ENCODE results near the gene FADS1. TPM values are rescaled to one million over a fixed set of nuclear protein-coding genes. Genes with fewer than 3 reads are reported as not detected.
A peak's percentile ranks its signal among the peaks of the same experiment; 100 is the strongest.

FADS1 gene
- total and polyA plus RNA-seq, 2 donors (not counting 3 experiments of a cell fraction or from before 2014, with no cell fraction given) = 110 to 121 TPM

DNA sequence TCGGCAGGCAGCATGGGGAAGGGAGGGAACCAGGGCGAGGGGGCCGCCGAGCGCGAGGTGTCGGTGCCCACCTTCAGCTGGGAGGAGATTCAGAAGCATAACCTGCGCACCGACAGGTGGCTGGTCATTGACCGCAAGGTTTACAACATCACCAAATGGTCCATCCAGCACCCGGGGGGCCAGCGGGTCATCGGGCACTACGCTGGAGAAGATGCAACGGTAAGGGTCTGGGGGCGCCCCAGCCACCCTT lies 11.5 kb upstream of the FADS1 start:
- intact Hi-C loops (cut with micrococcal nuclease) (no loop called here), dilution Hi-C loops (cut with MboI; ENCODE audit: extremely low pct_ligation_motif_present, low sequenced_read_pairs) (no loop called here)
- no peaks in the 10 kb centered on the region for H3K9me1 ChIP-seq (replicated peaks; ENCODE audit: control insufficient read depth, extremely low read depth, insufficient read depth, low read length)
- peak overlapping the region; percentile 86 for H3K27ac ChIP-seq (ENCODE audit: insufficient read depth, low read depth, low read length)
- H2AFZ ChIP-seq (ENCODE audit: low read depth, low read length) = no peak overlapping the region
- H3K36me3 ChIP-seq (ENCODE audit: control insufficient read depth in 2 of 2, extremely low read depth in 1 of 2, insufficient read depth in 2 of 2, low read length in 2 of 2) = no peaks in the 10 kb centered on the region
- H3K9ac ChIP-seq (replicated peaks; ENCODE audit: extremely low read depth, insufficient read depth, low read length) = peak overlapping the region; percentile 43
- DNase-seq (ENCODE audit: low read depth, low spot score) = no peak
- H3K9me3 ChIP-seq (replicated peaks; ENCODE audit: control insufficient read depth, insufficient read depth, low read length) = no peaks in the 10 kb centered on the region
- H3K79me2 ChIP-seq (ENCODE audit: control insufficient read depth, insufficient read depth, low read length) = peaks cover 53% of the 10 kb centered on the region
- peak overlapping the region; percentile 77 for H3K4me2 ChIP-seq (ENCODE audit: insufficient read depth, low read length)
- ChIA-PET POLR2A (interaction anchor here (1.8 to 4.3 kb wide), 2 partner anchors 12 to 31 kb away, joined by 4 to 36 read pairs; partner anchors contain the start of gene FADS1), CTCF (interaction anchor here (1.0 to 3.6 kb wide), 10 partner anchors 8 to 280 kb away, joined by 3 to 50 read pairs (median 4); partner anchors contain the start of genes FADS1, FEN1 and TMEM258)
- H3K4me3 ChIP-seq (replicated peaks in 1 of 3; ENCODE audit: insufficient read depth in 1 of 3, low read depth in 1 of 3, low read length in 3 of 3) = peak overlapping the region; percentile 69 to 93 (median 76)
- H3K4me1 ChIP-seq (ENCODE audit: control insufficient read depth, extremely low read depth, insufficient read depth, low read length) = peaks cover 45% of the 10 kb centered on the region
- FAIRE-seq = peak; percentile 24
- BruUV-seq (replicated peaks) = no TSS peak
- peaks cover 4% of the 10 kb centered on the region for H4K20me1 ChIP-seq (replicated peaks; ENCODE audit: control insufficient read depth, extremely low read depth, insufficient read depth, low read length)
- no peaks in the 10 kb centered on the region for H3K27me3 ChIP-seq (ENCODE audit: control insufficient read depth in 2 of 2, insufficient read depth in 2 of 2, low read length in 2 of 2)
- peak; percentile 87 for TF ChIP-seq POLR2A (IDR thresholded peaks at IDR 0.05; ENCODE audit: low read depth, low read length)
- no peak for TF ChIP-seq POLR2AphosphoS5 (IDR thresholded peaks at IDR 0.05; ENCODE audit: insufficient read depth, low read depth, low read length)
- TF ChIP-seq GATA2 (IDR thresholded peaks at IDR 0.05; ENCODE audit: insufficient read depth, insufficient read length, low read depth, low read length) = no peak
- no peak for TF ChIP-seq FOS (IDR thresholded peaks at IDR 0.05; ENCODE audit: borderline replicate concordance, insufficient read depth, low read length)

DNA sequence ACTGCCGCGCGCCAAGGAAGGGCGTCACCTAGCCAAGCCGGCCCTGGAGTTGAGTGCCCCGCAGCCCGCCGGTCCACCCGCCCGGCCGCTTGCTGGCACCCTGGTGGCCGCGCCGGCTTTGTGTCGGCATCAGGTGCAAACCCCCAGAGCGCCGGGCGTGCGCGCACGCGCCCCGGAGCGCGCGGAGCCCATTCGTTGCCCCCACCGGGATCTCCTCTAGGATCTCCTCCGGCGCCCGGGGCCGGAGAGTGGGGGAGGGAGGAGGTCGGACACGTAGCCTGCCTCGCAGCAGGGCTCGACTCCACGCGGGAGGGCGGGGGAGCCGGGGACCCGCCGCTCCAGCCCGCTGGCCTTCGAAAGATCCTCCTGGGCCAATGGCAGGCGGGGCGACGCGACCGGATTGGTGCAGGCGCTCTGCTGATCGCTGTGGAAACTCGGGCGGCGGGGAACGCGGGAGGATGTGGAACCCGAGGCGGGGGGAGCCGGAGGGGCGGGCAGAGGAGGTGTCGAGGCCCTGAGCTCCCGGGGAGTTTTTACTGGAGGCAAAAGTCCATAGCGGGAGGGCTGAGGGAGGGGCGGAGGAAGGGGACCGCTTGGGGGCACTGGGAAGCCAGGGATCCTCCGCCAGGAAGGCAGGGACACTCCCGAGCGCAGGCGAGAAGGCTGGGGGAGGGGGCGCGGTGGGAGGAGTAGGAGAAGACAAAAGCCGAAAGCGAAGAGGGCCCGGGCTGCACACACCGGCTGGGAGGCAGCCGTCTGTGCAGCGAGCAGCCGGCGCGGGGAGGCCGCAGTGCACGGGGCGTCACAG lies 11.0 kb upstream of the FADS1 start, which contains the start of gene FADS2:
TSS of gene FADS2 (plus strand) at position 730 of the 808 bp plus-strand sequence. CDS start 91 bp downstream, outside the sequence.
- Histone ChIP-seq H2AFZ (ENCODE audit: low read depth, low read length) (peak within 1 kb of the TSS; percentile 15), H3K27ac (ENCODE audit: insufficient read depth, low read depth, low read length) (peak within 1 kb of the TSS; percentile 86), H3K9ac (replicated peaks; ENCODE audit: extremely low read depth, insufficient read depth, low read length) (peak within 1 kb of the TSS; percentile 90), H3K4me2 (ENCODE audit: insufficient read depth, low read length) (peak within 1 kb of the TSS; percentile 77), H3K4me3 (replicated peaks in 1 of 3; ENCODE audit: insufficient read depth in 1 of 3, low read depth in 1 of 3, low read length in 3 of 3) (peak within 1 kb of the TSS; percentile 69 to 93 (median 76)), H3K9me1 (replicated peaks; ENCODE audit: control insufficient read depth, extremely low read depth, insufficient read depth, low read length) (no peaks in the 10 kb centered on the region), H3K79me2 (ENCODE audit: control insufficient read depth, insufficient read depth, low read length) (peaks cover 48% of the 10 kb centered on the region), H3K27me3 (ENCODE audit: control insufficient read depth in 2 of 2, insufficient read depth in 2 of 2, low read length in 2 of 2) (no peaks in the 10 kb centered on the region), H3K36me3 (ENCODE audit: control insufficient read depth in 2 of 2, extremely low read depth in 1 of 2, insufficient read depth in 2 of 2, low read length in 2 of 2) (peaks cover 0 to 2% of the 10 kb centered on the region in 2 experiments), H3K4me1 (ENCODE audit: control insufficient read depth, extremely low read depth, insufficient read depth, low read length) (peaks cover 40% of the 10 kb centered on the region), H3K9me3 (replicated peaks; ENCODE audit: control insufficient read depth, insufficient read depth, low read length) (no peaks in the 10 kb centered on the region), H4K20me1 (replicated peaks; ENCODE audit: control insufficient read depth, extremely low read depth, insufficient read depth, low read length) (peaks cover 4% of the 10 kb centered on the region)
- intact Hi-C loops (cut with micrococcal nuclease) (loop anchor here (1.0 kb wide), 2 partner anchors 10 to 35 kb away; partner anchors contain the start of genes FADS1, FEN1 and TMEM258), dilution Hi-C loops (cut with MboI; ENCODE audit: extremely low pct_ligation_motif_present, low sequenced_read_pairs) (no loop called here)
- no TSS peak for BruUV-seq (replicated peaks)
- TF ChIP-seq GATA2 (IDR thresholded peaks at IDR 0.05; ENCODE audit: insufficient read depth, insufficient read length, low read depth, low read length) = peak; percentile 11
- peak; percentile 65 for TF ChIP-seq MYC (IDR thresholded peaks at IDR 0.05; ENCODE audit: low read depth, low read length)
- peak; percentile 82 for TF ChIP-seq POLR2AphosphoS5 (IDR thresholded peaks at IDR 0.05; ENCODE audit: insufficient read depth, low read depth, low read length)
- peak; percentile 52 for TF ChIP-seq MAX (IDR thresholded peaks at IDR 0.05; ENCODE audit: insufficient read depth, insufficient read length)
- TF ChIP-seq, protein P1, sequence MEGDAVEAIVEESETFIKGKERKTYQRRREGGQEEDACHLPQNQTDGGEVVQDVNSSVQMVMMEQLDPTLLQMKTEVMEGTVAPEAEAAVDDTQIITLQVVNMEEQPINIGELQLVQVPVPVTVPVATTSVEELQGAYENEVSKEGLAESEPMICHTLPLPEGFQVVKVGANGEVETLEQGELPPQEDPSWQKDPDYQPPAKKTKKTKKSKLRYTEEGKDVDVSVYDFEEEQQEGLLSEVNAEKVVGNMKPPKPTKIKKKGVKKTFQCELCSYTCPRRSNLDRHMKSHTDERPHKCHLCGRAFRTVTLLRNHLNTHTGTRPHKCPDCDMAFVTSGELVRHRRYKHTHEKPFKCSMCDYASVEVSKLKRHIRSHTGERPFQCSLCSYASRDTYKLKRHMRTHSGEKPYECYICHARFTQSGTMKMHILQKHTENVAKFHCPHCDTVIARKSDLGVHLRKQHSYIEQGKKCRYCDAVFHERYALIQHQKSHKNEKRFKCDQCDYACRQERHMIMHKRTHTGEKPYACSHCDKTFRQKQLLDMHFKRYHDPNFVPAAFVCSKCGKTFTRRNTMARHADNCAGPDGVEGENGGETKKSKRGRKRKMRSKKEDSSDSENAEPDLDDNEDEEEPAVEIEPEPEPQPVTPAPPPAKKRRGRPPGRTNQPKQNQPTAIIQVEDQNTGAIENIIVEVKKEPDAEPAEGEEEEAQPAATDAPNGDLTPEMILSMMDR (IDR thresholded peaks at IDR 0.05; ENCODE audit: extremely low read depth in 1 of 2, insufficient read depth in 1 of 2, low read depth in 1 of 2, low read length in 2 of 2) = peak; percentile 12 to 28
- no peak for TF ChIP-seq FOS (IDR thresholded peaks at IDR 0.05; ENCODE audit: borderline replicate concordance, insufficient read depth, low read length)
- TF ChIP-seq JUN (IDR thresholded peaks at IDR 0.05; ENCODE audit: borderline replicate concordance, insufficient read depth, insufficient read length, low read depth) = no peak
- POLR2A ChIA-PET = interaction anchor here (4.3 kb wide), 1 partner anchor 11 kb away, joined by 36 read pairs; the partner anchor contains the start of gene FADS1
- DNase-seq (ENCODE audit: low read depth, low spot score) (peak; percentile 93), FAIRE-seq (peak; percentile 98)
- CTCF ChIA-PET = interaction anchor here (1.0 to 3.6 kb wide), 9 partner anchors 8 to 280 kb away, joined by 3 to 50 read pairs (median 4); partner anchors contain the start of gene FADS1

All from endothelial cell of umbilical vein (primary cell).